NCI-H2171 (cell line): ENCODE measurements around the gene NCAPH2.

Source experiments
- DNase-seq: peaks from one replicate; lab custom pipeline; 2025; lab: John Stamatoyannopoulos, UW

NCAPH2 gene

GRCh38 chr22:50548921-50549790, 41.1 kb downstream of the NCAPH2 start:
- no peak for DNase-seq

- no peak for DNase-seq
Measured at GRCh38 chr22:50550395-50550794, 42.4 kb downstream of the NCAPH2 start.

- DNase-seq, result no peak
Measured at GRCh38 chr22:50551160-50551752, 43.2 kb downstream of the NCAPH2 start.

GRCh38 chr22:50553310-50553709, 45.3 kb downstream of the NCAPH2 start:
- no peak for DNase-seq

- peak; percentile 8 for DNase-seq
Measured at GRCh38 chr22:50556703-50557102, 48.7 kb downstream of the NCAPH2 start.

GRCh38 chr22:50560034-50560433, 52.0 kb downstream of the NCAPH2 start:
- DNase-seq, result no peak

GRCh38 chr22:50561401-50562358, 53.7 kb downstream of the NCAPH2 start:
- DNase-seq, result no peak

- DNase-seq, result peak; percentile 98
Measured at GRCh38 chr22:50562523-50563412, 54.7 kb downstream of the NCAPH2 start, which contains the start of gene SYCE3. Gene SYCE3, minus strand, starts transcription at chr22:50562919. Its CDS starts 6,514 bp downstream, at chr22:50556405.

- DNase-seq, result no peak
Measured at GRCh38 chr22:50563413-50564160, 55.6 kb downstream of the NCAPH2 start.

GRCh38 chr22:50564289-50564688, 56.3 kb downstream of the NCAPH2 start:
- no peak for DNase-seq

GRCh38 chr22:50567721-50568252, 59.8 kb downstream of the NCAPH2 start:
- no peak for DNase-seq

- DNase-seq, result no peak
Measured at GRCh38 chr22:50568626-50569025, 60.6 kb downstream of the NCAPH2 start.

GRCh38 chr22:50569041-50569459, 61.0 kb downstream of the NCAPH2 start:
- DNase-seq, result no peak

GRCh38 chr22:50569896-50570535, 62.0 kb downstream of the NCAPH2 start:
- no peak for DNase-seq

- no peak for DNase-seq
Measured at GRCh38 chr22:50570861-50571260, 62.8 kb downstream of the NCAPH2 start.

GRCh38 chr22:50571264-50572175, 63.5 kb downstream of the NCAPH2 start:
- DNase-seq, result no peak

- no peak for DNase-seq
Measured at GRCh38 chr22:50572965-50573364, 64.9 kb downstream of the NCAPH2 start.
